Transverse colon (tissue), 3 donors: Measurements from ENCODE around the gene EXOC1L.

Source experiments
- EP300 ChIP-seq: sonication (generic); formaldehyde crosslinking; IDR thresholded peaks from one replicate; pipeline ENCODE4 v1.6.1; 2017; ENCODE audit warnings: antibody characterized with exemption, low read depth
- POLR2A ChIP-seq: fragments of 450-650 bp; IDR thresholded peaks from one replicate; pipeline ENCODE4 v1.6.1; 2016; ENCODE audit warnings: antibody characterized with exemption, mild to moderate bottlenecking, moderate library complexity
- TF ChIP-seq, protein P1 (sequence below), 5 experiments: fragments of 200-600 bp in 3 of 5; fragments of 450-650 bp in 2 of 5; sonication (generic) in 3 of 5; IDR thresholded peaks; 1 replicate in 2 of 5; 2 replicates in 3 of 5; pipeline ENCODE4 v1.5.1; 2016 to 2017; ENCODE audit warnings: antibody characterized with exemption in 5 of 5, inconsistent platforms in 3 of 5, mild to moderate bottlenecking in 2 of 5, moderate library complexity in 1 of 5

- TF ChIP-seq, protein P1, sequence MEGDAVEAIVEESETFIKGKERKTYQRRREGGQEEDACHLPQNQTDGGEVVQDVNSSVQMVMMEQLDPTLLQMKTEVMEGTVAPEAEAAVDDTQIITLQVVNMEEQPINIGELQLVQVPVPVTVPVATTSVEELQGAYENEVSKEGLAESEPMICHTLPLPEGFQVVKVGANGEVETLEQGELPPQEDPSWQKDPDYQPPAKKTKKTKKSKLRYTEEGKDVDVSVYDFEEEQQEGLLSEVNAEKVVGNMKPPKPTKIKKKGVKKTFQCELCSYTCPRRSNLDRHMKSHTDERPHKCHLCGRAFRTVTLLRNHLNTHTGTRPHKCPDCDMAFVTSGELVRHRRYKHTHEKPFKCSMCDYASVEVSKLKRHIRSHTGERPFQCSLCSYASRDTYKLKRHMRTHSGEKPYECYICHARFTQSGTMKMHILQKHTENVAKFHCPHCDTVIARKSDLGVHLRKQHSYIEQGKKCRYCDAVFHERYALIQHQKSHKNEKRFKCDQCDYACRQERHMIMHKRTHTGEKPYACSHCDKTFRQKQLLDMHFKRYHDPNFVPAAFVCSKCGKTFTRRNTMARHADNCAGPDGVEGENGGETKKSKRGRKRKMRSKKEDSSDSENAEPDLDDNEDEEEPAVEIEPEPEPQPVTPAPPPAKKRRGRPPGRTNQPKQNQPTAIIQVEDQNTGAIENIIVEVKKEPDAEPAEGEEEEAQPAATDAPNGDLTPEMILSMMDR (IDR thresholded peaks at IDR 0.05): no peak
- TF ChIP-seq POLR2A (no peak), EP300 (no peak)
Measured at GRCh38 chr4:55781341-55781740, 38.2 kb upstream of the EXOC1L start.
